ENCODE measurements around the gene SNRPD2.

SNRPD2 gene

GRCh38 chr19:45653634-45654033 lies 38.1 kb downstream of the SNRPD2 start:
- no peak overlapping the region for H3K4me3 ChIP-seq (ENCODE audit: low read depth, low read length)
- no peak for DNase-seq (ENCODE audit: low read depth)
- no peak for TF ChIP-seq CTCF (IDR thresholded peaks at IDR 0.05; ENCODE audit: insufficient read depth, low read depth, low read length, missing control alignments)

GRCh38 chr19:45650722-45651121 lies 41.0 kb downstream of the SNRPD2 start:
- H3K4me3 ChIP-seq (ENCODE audit: low read depth, low read length) = no peak overlapping the region
- DNase-seq (ENCODE audit: low read depth) = no peak
- no peak for TF ChIP-seq CTCF (IDR thresholded peaks at IDR 0.05; ENCODE audit: insufficient read depth, low read depth, low read length, missing control alignments)

GRCh38 chr19:45646345-45646698 lies 45.4 kb downstream of the SNRPD2 start:
- no peak for TF ChIP-seq CTCF (IDR thresholded peaks at IDR 0.05; ENCODE audit: insufficient read depth, low read depth, low read length, missing control alignments)
- no peak for DNase-seq (ENCODE audit: low read depth)
- H3K4me3 ChIP-seq (ENCODE audit: low read depth, low read length) = peak overlapping the region; percentile 73

GRCh38 chr19:45645631-45646344 lies 46.0 kb downstream of the SNRPD2 start:
- no peak for TF ChIP-seq CTCF (IDR thresholded peaks at IDR 0.05; ENCODE audit: insufficient read depth, low read depth, low read length, missing control alignments)
- peak overlapping the region; percentile 73 for H3K4me3 ChIP-seq (ENCODE audit: low read depth, low read length)
- DNase-seq (ENCODE audit: low read depth) = peak; percentile 93

- TF ChIP-seq CTCF (IDR thresholded peaks at IDR 0.05; ENCODE audit: insufficient read depth, low read depth, low read length, missing control alignments) = no peak
- no peak for DNase-seq (ENCODE audit: low read depth)
- H3K4me3 ChIP-seq (ENCODE audit: low read depth, low read length) = peak overlapping the region; percentile 73
Observed at GRCh38 chr19:45645068-45645630, 46.6 kb downstream of the SNRPD2 start.

GRCh38 chr19:45643927-45644771 lies 47.6 kb downstream of the SNRPD2 start:
- no peak for TF ChIP-seq CTCF (IDR thresholded peaks at IDR 0.05; ENCODE audit: insufficient read depth, low read depth, low read length, missing control alignments)
- H3K4me3 ChIP-seq (ENCODE audit: low read depth, low read length) = peak overlapping the region; percentile 77
- DNase-seq (ENCODE audit: low read depth) = no peak
